Liver (tissue), 2 donors: ENCODE data around the gene SURF1.

Experiments used
- TF ChIP-seq, protein P1 (sequence below): IDR thresholded peaks from 2 replicates; pipeline ENCODE4 v1.6.1; 2016; ENCODE audit warnings: antibody characterized with exemption
- TF ChIP-seq, protein P2 (sequence below): IDR thresholded peaks from 2 replicates; pipeline ENCODE4 v1.6.1; 2016; ENCODE audit warnings: antibody characterized with exemption
- TF ChIP-seq, protein P3 (sequence below): fragments of 150-350 bp; IDR thresholded peaks from 2 replicates; pipeline ENCODE4 v1.5.1; 2017; ENCODE audit warnings: improper control_type of control experiment, low read depth, low read length; ENCODE audit not compliant: missing input control
- TF ChIP-seq, protein P4 (sequence below): IDR thresholded peaks from 2 replicates; pipeline ENCODE4 v1.6.1; 2016; ENCODE audit warnings: antibody characterized with exemption, mild to moderate bottlenecking
- donor health status: healthy.

DNA sequence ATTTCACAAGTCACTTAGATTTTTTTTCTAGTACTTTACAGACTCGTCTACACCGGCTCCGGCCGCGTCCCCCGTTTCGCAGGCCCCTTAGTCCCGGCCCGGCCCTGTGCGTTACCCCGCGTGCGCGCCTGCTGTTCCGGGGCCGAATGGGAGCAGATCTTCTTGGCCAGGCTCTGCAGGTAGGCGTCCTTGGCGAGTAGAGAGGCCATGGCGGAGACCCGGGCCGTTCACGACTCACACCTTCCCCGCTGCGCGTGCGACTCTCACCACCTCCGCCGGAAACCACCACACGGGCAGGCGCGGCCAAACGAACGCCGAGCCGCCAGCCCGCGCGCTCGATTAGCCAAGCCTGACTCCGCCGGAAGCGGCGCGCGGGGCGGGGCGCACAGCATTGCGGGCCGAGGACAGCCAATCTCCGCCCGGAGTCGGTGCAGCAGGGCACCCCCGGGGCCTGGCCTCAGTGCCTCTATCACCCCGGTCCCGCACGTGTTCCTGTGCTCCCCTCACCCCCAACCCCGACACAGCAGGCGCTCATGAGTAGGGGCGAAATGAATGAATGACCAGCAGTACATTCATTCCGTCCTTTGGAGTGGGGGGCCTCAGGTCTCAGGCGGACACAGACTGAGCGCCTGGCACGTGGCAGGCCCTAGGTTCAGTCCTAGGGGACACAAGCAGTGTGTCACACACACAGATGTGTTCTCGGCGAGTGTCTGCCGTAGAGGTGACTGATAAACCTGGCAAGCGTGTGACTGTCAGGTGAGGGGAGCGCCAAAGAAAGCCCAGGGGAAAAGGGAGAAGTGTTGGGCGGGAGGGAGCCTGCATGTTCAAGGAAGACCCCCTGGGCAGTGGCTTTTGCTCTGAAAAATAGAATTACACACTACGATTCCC lies 20.1 kb downstream of the SURF1 start, which contains the start of gene SURF6:
- TF ChIP-seq, protein P1, sequence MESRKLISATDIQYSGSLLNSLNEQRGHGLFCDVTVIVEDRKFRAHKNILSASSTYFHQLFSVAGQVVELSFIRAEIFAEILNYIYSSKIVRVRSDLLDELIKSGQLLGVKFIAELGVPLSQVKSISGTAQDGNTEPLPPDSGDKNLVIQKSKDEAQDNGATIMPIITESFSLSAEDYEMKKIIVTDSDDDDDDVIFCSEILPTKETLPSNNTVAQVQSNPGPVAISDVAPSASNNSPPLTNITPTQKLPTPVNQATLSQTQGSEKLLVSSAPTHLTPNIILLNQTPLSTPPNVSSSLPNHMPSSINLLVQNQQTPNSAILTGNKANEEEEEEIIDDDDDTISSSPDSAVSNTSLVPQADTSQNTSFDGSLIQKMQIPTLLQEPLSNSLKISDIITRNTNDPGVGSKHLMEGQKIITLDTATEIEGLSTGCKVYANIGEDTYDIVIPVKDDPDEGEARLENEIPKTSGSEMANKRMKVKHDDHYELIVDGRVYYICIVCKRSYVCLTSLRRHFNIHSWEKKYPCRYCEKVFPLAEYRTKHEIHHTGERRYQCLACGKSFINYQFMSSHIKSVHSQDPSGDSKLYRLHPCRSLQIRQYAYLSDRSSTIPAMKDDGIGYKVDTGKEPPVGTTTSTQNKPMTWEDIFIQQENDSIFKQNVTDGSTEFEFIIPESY, result peak; percentile 82
- TF ChIP-seq, protein P2, sequence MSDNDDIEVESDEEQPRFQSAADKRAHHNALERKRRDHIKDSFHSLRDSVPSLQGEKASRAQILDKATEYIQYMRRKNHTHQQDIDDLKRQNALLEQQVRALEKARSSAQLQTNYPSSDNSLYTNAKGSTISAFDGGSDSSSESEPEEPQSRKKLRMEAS, result peak; percentile 56
- TF ChIP-seq, protein P3, sequence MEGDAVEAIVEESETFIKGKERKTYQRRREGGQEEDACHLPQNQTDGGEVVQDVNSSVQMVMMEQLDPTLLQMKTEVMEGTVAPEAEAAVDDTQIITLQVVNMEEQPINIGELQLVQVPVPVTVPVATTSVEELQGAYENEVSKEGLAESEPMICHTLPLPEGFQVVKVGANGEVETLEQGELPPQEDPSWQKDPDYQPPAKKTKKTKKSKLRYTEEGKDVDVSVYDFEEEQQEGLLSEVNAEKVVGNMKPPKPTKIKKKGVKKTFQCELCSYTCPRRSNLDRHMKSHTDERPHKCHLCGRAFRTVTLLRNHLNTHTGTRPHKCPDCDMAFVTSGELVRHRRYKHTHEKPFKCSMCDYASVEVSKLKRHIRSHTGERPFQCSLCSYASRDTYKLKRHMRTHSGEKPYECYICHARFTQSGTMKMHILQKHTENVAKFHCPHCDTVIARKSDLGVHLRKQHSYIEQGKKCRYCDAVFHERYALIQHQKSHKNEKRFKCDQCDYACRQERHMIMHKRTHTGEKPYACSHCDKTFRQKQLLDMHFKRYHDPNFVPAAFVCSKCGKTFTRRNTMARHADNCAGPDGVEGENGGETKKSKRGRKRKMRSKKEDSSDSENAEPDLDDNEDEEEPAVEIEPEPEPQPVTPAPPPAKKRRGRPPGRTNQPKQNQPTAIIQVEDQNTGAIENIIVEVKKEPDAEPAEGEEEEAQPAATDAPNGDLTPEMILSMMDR, result no peak
- TF ChIP-seq, protein P4, sequence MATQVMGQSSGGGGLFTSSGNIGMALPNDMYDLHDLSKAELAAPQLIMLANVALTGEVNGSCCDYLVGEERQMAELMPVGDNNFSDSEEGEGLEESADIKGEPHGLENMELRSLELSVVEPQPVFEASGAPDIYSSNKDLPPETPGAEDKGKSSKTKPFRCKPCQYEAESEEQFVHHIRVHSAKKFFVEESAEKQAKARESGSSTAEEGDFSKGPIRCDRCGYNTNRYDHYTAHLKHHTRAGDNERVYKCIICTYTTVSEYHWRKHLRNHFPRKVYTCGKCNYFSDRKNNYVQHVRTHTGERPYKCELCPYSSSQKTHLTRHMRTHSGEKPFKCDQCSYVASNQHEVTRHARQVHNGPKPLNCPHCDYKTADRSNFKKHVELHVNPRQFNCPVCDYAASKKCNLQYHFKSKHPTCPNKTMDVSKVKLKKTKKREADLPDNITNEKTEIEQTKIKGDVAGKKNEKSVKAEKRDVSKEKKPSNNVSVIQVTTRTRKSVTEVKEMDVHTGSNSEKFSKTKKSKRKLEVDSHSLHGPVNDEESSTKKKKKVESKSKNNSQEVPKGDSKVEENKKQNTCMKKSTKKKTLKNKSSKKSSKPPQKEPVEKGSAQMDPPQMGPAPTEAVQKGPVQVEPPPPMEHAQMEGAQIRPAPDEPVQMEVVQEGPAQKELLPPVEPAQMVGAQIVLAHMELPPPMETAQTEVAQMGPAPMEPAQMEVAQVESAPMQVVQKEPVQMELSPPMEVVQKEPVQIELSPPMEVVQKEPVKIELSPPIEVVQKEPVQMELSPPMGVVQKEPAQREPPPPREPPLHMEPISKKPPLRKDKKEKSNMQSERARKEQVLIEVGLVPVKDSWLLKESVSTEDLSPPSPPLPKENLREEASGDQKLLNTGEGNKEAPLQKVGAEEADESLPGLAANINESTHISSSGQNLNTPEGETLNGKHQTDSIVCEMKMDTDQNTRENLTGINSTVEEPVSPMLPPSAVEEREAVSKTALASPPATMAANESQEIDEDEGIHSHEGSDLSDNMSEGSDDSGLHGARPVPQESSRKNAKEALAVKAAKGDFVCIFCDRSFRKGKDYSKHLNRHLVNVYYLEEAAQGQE, result no peak
